CD14-positive monocyte (primary cell): Measurements from ENCODE around the gene TPPP2. TPM values are rescaled to one million over a fixed set of nuclear protein-coding genes. Genes with fewer than 3 reads are reported as not detected.

Experiments used
- DNase-seq, 3 donors: peaks; one replicate each; pipeline ENCODE4 v3.0.0-alpha.2; 2011 to 2022
- H2AFZ ChIP-seq: 2 replicates; pipeline ENCODE4 v1.6.0; 2012; ENCODE audit warnings: mild to moderate bottlenecking, low read depth, low read length, inconsistent platforms; ENCODE audit not compliant: insufficient read depth, poor library complexity, severe bottlenecking
- H3K27ac ChIP-seq, 2 donors: 1 replicate in 1 of 2; 2 replicates in 1 of 2; pipeline ENCODE4 v1.5.1; 2012 to 2013; ENCODE audit warnings: low read length in 2 of 2, control low read depth in 1 of 2, inconsistent platforms in 1 of 2, low read depth in 1 of 2, mild to moderate bottlenecking in 1 of 2
- H3K27me3 ChIP-seq, 2 donors: one replicate each; pipeline versions ENCODE4 v1.6.0 to v1.6.1; 2011 to 2013; ENCODE audit warnings: low read length in 2 of 2; ENCODE audit not compliant: control insufficient read depth in 2 of 2, insufficient read depth in 2 of 2
- H3K36me3 ChIP-seq, 2 donors: replicated peaks in 1 of 2; 1 replicate in 1 of 2; 2 replicates in 1 of 2; pipeline versions ENCODE4 v1.5.1 to v1.6.1; 2012 to 2013; ENCODE audit warnings: low read length in 2 of 2, control low read depth in 1 of 2, inconsistent platforms in 1 of 2, mild to moderate bottlenecking in 1 of 2; ENCODE audit not compliant: insufficient read depth in 2 of 2, control insufficient read depth in 1 of 2
- H3K4me1 ChIP-seq, 2 donors: 1 replicate in 1 of 2; 2 replicates in 1 of 2; pipeline versions ENCODE4 v1.5.1 to v1.6.1; 2012 to 2013; ENCODE audit warnings: low read length in 2 of 2, control low read depth in 1 of 2, inconsistent platforms in 1 of 2, mild to moderate bottlenecking in 1 of 2, moderate library complexity in 1 of 2; ENCODE audit not compliant: insufficient read depth in 2 of 2, control insufficient read depth in 1 of 2
- H3K4me2 ChIP-seq: replicated peaks from 2 replicates; pipeline ENCODE3; 2012; ENCODE audit warnings: low read length, moderate library complexity, mild to moderate bottlenecking; ENCODE audit not compliant: poor library complexity, severe bottlenecking; ENCODE audit errors: extremely low read depth
- H3K4me3 ChIP-seq, 3 experiments: fragments of 200-600 bp in 1 of 3; sonication (generic) in 1 of 3; replicated peaks in 1 of 3; 1 replicate in 2 of 3; 2 replicates in 1 of 3; pipeline ENCODE4 v1.5.1; 2011 to 2013; ENCODE audit warnings: low read length in 3 of 3, mild to moderate bottlenecking in 3 of 3, control low read depth in 2 of 3, low read depth in 2 of 3, inconsistent platforms in 1 of 3, moderate library complexity in 1 of 3
- H3K79me2 ChIP-seq: 2 replicates; pipeline ENCODE4 v1.6.0; 2012; ENCODE audit warnings: mild to moderate bottlenecking, control low read depth, inconsistent platforms, low read length, moderate library complexity; ENCODE audit not compliant: insufficient read depth
- H3K9ac ChIP-seq: 2 replicates; pipeline ENCODE4 v1.6.0; 2017; ENCODE audit warnings: low read length, mild to moderate bottlenecking; ENCODE audit not compliant: insufficient read depth, poor library complexity, severe bottlenecking
- H3K9me3 ChIP-seq, 2 donors: replicated peaks in 1 of 2; 1 replicate in 1 of 2; 2 replicates in 1 of 2; pipeline versions ENCODE4 v1.5.1 to v1.6.1; 2012 to 2013; ENCODE audit warnings: low read length in 2 of 2, control low read depth in 1 of 2; ENCODE audit not compliant: control insufficient read depth in 1 of 2, insufficient read depth in 1 of 2
- H4K20me1 ChIP-seq: 2 replicates; pipeline ENCODE4 v1.6.0; 2012; ENCODE audit warnings: mild to moderate bottlenecking, low read length, control low read depth, moderate library complexity; ENCODE audit not compliant: insufficient read depth
- H3K27ac Mint-ChIP-seq, 7 donors: one replicate each; pipeline ENCODE4 v1.8.0; 2020; ENCODE audit warnings: mild to moderate bottlenecking in 7 of 7, mixed read lengths in 7 of 7, moderate library complexity in 6 of 7, inconsistent platforms in 2 of 7
- H3K27me3 Mint-ChIP-seq, 3 donors: one replicate each; pipeline ENCODE4 v1.8.0; 2021 to 2022; ENCODE audit warnings: low read depth in 3 of 3, mild to moderate bottlenecking in 3 of 3, mixed read lengths in 3 of 3, moderate library complexity in 3 of 3, inconsistent platforms in 1 of 3
- H3K36me3 Mint-ChIP-seq, 2 donors: one replicate each; pipeline ENCODE4 v1.8.0; 2020; ENCODE audit warnings: mixed read lengths in 2 of 2, inconsistent platforms in 1 of 2, mild to moderate bottlenecking in 1 of 2
- H3K4me1 Mint-ChIP-seq: one replicate; pipeline ENCODE4 v1.8.0; 2020; ENCODE audit warnings: mild to moderate bottlenecking, mixed read lengths
- H3K4me3 Mint-ChIP-seq, 2 donors: one replicate each; pipeline ENCODE4 v1.8.0; 2020; ENCODE audit warnings: mild to moderate bottlenecking in 2 of 2, mixed read lengths in 2 of 2, moderate library complexity in 1 of 2
- H3K9me3 Mint-ChIP-seq, 7 donors: one replicate each; pipeline ENCODE4 v1.8.0; 2020 to 2022; ENCODE audit warnings: mixed read lengths in 7 of 7, mild to moderate bottlenecking in 6 of 7, moderate library complexity in 6 of 7, inconsistent platforms in 2 of 7
- WGBS: methylation state at CpG from one replicate; pipeline ENCODE4 v1.1.5; 2013; ENCODE audit warnings: missing lambda C conversion rate; ENCODE audit not compliant: insufficient coverage; 5-methylcytosine and 5-hydroxymethylcytosine counted together
- intact Hi-C, 2 donors: fragments of 100-400 bp; cut with micrococcal nuclease; formaldehyde crosslinking; loops; one replicate each; pipeline versions ENCODE4 v1.15.0 to v1.15.1; 2023
- polyA plus RNA-seq, 3 donors: library from polyadenylated mRNA; depleted of rRNA in 1 of 3; unstranded in 2 of 3; stranded (reverse) in 1 of 3; fragments of 300-500 nt in 2 of 3; fragments of >200 nt in 1 of 3; fragmentation: Illumina TruSeq in 2 of 3; gene quantifications; 1 replicate in 2 of 3; 2 replicates in 1 of 3; pipeline ENCODE4 v1.2.3, GENCODE V29; 2012 to 2021
- TF ChIP-seq, protein P1 (sequence below): fragments of 200-600 bp; IDR thresholded peaks from one replicate; pipeline ENCODE4 v1.8.0; 2022; ENCODE audit warnings: antibody characterized with exemption, mild to moderate bottlenecking

TPPP2 gene
- polyA plus RNA-seq, 3 donors: not detected

DNA sequence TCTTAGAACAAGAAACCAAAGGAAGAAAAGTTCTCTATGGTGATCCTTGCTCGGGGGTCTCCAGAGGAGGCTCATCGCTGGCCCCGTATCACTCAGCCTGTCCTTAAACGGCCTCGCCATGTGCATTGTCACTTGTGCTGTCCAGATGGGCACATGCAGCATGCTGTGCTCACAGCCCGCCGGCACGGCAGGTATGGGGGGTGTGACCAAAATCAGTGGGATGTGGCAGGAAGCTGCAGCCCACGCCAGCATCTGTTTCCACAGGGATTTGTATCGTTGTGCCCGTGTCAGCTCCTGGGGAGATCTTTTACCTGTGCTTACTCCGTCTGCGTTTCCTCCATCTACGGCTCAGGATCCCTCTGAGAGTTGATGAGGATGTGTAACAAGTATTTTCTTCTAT is 33.5 kb upstream of the TPPP2 start:
- Histone ChIP-seq H3K27ac (no peak overlapping the region), H4K20me1 (no peaks in the 10 kb centered on the region), H3K9ac (no peak overlapping the region), H3K9me3 (no peaks in the 10 kb centered on the region), H2AFZ (no peak overlapping the region), H3K27me3 (no peaks in the 10 kb centered on the region), H3K4me1 (no peaks in the 10 kb centered on the region), H3K79me2 (peaks cover 8% of the 10 kb centered on the region), H3K4me3 (no peak overlapping the region), H3K36me3 (peaks cover 53 to 61% of the 10 kb centered on the region in 2 donors), H3K4me2 (no peak overlapping the region)
- Mint-ChIP-seq H3K36me3 (peaks cover 52 to 62% of the 10 kb centered on the region in 2 donors), H3K4me1 (peaks cover 3% of the 10 kb centered on the region), H3K27me3 (peaks cover 0 to 3% (median 0%) of the 10 kb centered on the region in 3 donors), H3K9me3 (peaks cover 0 to 1% (median 0%) of the 10 kb centered on the region in 7 donors), H3K27ac (no peak overlapping the region), H3K4me3 (no peak overlapping the region)
- 95% methylated on average over 13 of the region's 14 CpGs for WGBS
- intact Hi-C loops: no loop called here
- DNase-seq: no peak
- TF ChIP-seq, protein P1, sequence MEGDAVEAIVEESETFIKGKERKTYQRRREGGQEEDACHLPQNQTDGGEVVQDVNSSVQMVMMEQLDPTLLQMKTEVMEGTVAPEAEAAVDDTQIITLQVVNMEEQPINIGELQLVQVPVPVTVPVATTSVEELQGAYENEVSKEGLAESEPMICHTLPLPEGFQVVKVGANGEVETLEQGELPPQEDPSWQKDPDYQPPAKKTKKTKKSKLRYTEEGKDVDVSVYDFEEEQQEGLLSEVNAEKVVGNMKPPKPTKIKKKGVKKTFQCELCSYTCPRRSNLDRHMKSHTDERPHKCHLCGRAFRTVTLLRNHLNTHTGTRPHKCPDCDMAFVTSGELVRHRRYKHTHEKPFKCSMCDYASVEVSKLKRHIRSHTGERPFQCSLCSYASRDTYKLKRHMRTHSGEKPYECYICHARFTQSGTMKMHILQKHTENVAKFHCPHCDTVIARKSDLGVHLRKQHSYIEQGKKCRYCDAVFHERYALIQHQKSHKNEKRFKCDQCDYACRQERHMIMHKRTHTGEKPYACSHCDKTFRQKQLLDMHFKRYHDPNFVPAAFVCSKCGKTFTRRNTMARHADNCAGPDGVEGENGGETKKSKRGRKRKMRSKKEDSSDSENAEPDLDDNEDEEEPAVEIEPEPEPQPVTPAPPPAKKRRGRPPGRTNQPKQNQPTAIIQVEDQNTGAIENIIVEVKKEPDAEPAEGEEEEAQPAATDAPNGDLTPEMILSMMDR: no peak

DNA sequence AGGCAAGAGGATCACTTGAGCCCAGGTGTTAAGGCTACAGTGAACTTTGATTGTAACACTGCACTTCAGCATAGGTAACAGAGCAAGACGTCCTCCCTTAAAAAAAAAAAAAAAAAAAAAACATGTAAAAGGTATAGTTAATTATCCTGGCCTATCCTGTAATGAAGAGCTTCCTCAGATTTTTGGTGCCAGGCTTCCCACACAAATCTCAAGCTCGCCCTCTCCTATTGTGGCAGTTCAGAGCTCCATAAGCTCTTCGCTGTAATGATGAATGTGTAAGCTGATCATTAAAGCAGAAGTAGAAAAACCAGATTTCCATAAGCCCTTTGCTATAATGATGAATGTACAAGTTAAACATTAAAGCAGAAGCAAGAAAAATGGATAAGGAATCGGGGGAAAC is 32.9 kb upstream of the TPPP2 start:
- Histone ChIP-seq H4K20me1 (no peaks in the 10 kb centered on the region), H3K36me3 (peaks cover 51 to 55% of the 10 kb centered on the region in 2 donors), H3K9ac (no peak overlapping the region), H2AFZ (no peak overlapping the region), H3K4me1 (no peaks in the 10 kb centered on the region), H3K4me3 (no peak overlapping the region), H3K27me3 (no peaks in the 10 kb centered on the region), H3K4me2 (no peak overlapping the region), H3K9me3 (no peaks in the 10 kb centered on the region), H3K79me2 (peaks cover 2% of the 10 kb centered on the region), H3K27ac (no peak overlapping the region)
- H3K27me3 Mint-ChIP-seq: peaks cover 0 to 3% (median 0%) of the 10 kb centered on the region in 3 donors
- peaks cover 0 to 1% (median 0%) of the 10 kb centered on the region in 7 donors for H3K9me3 Mint-ChIP-seq
- no peaks in the 10 kb centered on the region for H3K4me1 Mint-ChIP-seq
- no peak for DNase-seq
- intact Hi-C loops: no loop called here
- peaks cover 48 to 56% of the 10 kb centered on the region in 2 donors for H3K36me3 Mint-ChIP-seq
- no peak overlapping the region for H3K4me3 Mint-ChIP-seq
- WGBS: no CpG with 5 or more reads among the region's 4 CpGs
- no peak overlapping the region for H3K27ac Mint-ChIP-seq
- TF ChIP-seq, protein P1: no peak
